SH-SY5Y (cell line): ENCODE measurements around the gene KLC1.

Experiments used
- GATA2 ChIP-seq: IDR thresholded peaks from 2 replicates; pipeline ENCODE4 v1.6.1; 2011; ENCODE audit warnings: mild to moderate bottlenecking, low read depth, low read length
- GATA3 ChIP-seq: IDR thresholded peaks from 2 replicates; pipeline ENCODE4 v1.6.1; 2011; ENCODE audit warnings: low read depth, mild to moderate bottlenecking, low read length, moderate library complexity

KLC1 gene

DNA sequence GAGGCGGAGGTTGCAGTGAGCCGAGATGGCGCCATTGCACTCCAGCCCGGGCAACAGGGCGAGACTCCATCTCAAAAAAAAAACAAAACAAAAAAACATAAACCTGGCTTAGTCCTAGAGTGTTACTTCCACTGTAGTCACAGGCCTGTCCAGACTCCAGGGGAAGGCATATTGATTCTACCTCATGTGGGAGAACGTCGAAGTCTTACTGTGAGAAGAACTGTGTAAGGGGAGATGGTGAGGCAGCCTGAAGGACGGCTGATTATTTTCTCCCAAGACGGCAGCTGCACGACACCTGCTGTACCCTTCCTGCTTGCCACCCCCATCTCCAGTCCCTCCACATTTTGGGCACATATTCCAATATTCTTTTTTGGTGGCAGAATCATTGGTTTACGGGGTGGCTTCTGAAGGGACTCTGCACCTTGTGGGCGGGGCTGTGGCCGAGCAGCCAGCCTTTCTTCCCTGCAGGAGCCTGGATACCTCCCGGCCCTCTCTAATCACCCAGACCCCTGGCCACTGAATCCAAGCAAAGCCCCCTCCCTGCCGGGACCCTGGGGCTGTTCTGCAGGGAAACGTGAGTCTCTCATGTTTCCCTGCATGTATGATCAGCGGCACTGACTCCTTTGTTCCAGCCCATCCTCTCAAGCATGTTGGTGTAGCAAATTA is 12.2 kb upstream of the KLC1 start:
- TF ChIP-seq GATA3 (no peak), GATA2 (no peak)

DNA sequence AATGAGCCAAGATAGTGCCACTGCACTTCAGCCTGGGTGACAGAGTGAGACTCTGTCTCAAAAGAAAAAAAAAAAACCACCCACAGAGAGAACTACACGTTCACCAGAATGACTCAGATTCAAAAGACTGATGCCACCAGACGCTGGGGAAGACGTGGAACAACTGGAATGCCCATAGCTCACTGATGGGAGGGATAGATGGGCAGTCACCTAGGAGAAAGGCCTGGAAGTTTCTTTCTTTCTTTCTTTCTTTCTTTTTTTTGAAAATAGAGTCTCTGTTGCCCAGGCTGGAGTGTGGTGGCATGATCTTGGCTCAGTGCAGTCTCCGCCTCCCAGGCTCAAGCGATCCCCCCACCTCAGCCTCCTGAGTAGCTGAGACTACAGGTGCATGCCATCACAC is 10.0 kb upstream of the KLC1 start:
- TF ChIP-seq GATA3 (no peak), GATA2 (no peak)

DNA sequence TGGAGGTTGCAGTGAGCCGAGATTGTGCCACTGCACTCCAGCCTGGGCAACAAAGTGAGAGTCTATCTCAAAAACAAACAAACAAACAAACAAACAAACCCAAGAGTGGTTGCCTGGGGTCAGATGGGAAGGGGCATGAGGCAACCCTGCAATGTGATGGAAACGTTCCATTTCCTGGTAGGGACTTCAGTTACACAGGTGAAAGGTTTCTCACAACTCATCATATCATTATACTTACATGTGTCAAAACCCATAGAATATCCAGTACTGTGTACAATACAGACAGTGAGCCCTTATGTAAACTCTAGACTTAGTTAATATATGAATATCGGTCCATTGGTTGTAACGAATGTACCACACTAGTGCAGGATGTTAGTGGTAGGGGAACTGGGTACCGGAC is 7.2 kb upstream of the KLC1 start:
- TF ChIP-seq GATA2 (no peak), GATA3 (no peak)

- no peak for TF ChIP-seq GATA3
- TF ChIP-seq GATA2: no peak
Observed at GRCh38 chr14:103623308-103623707, 5.7 kb upstream of the KLC1 start.

GRCh38 chr14:103623883-103624482 is 5.0 kb upstream of the KLC1 start:
- no peak for TF ChIP-seq GATA2
- TF ChIP-seq GATA3: no peak

DNA sequence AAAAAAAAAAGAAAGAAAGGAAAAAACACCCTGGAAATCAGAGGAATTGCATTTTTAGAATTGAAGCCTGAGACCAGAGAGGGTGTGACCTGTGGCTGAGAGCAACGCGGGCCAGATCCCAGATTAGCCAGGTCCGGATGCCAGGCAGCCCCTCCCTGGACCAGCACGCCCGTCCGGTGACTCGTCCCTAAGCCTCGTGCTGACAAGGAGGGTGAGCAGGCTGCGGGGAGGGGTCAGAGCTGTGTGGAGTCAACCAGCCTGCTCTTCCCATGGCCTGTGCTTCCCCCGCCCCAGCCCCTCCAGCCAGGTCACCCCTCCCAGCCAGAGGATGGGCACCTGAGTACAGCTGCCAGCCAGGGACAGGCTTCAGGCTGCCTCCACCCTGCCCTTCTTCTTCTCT is 4.2 kb upstream of the KLC1 start:
- TF ChIP-seq GATA2 (no peak), GATA3 (no peak)

DNA sequence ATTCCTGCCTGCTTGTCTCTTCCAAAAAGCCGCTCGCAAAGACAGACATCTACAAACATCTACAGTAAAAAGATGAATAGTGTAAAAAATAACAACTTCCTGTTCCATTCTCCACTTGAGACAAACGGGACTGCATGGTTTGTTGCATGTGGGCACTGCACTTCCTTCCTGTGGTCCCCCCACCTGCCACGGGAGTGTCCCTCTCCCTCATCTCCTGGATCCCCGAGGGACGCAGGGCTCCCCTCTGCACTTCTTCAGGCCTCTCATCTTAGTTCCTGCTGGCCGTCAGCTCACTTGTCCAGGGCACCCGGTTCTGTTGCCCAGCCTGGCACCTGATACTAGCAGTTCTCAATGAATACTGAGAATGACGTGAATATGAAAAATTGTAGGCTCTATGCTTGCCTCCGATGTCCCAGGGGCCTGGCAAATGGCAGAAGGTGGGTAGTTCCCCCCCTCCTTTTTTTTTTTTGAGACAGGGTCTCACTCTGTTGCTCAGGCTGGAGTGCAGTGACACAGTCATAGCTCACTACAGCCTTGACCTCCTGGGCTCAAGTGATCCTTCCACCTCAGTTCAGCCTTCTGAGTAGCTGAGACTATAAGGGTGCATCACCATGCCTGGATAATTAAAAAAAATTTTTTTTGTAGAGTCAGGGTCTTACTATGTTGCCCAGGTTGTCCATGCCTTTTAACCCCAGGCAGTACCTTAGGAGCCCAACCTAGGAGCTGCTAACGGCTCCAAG is 3.5 kb upstream of the KLC1 start:
- TF ChIP-seq GATA3 (no peak), GATA2 (no peak)

DNA sequence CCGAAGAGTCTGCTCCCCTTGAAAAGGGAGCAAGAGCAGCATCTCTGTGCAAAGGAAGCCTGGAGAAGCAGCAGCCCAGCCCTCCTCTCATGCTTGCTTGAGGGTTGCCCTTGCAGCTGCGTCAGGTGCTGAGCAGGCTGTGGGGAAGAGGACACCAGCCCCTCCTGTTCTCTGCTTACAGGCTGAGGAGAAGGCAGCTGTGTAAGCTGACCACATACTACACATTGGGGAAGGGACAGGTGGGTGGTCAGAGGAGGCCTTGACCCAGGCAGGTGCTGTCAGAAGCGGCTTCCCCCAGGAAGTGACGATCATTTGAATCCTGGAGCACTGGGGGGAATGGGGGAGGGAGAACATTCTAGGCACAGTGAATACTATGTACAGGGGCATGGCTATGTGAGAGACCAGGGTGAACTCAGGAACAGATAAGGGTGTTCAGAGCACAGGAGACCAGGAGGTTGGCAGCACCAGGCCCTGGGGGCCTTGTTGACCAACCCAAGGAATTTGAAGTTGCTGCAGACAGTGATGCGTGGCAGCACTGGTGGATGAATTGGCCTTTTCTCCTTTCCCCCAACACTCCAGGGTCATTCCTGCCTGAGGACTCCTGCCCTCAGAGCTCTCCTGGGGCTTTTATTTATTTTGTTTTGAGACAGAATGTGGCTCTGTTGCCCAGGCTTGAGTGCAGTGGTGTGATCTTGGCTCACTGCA is 2.7 kb upstream of the KLC1 start:
- TF ChIP-seq GATA3 (no peak), GATA2 (no peak)

- TF ChIP-seq GATA2 (peak; percentile 39; the same call in 1 of the 2 replicates), GATA3 (no peak)
Observed at GRCh38 chr14:103627073-103628025, 1.7 kb upstream of the KLC1 start.

DNA sequence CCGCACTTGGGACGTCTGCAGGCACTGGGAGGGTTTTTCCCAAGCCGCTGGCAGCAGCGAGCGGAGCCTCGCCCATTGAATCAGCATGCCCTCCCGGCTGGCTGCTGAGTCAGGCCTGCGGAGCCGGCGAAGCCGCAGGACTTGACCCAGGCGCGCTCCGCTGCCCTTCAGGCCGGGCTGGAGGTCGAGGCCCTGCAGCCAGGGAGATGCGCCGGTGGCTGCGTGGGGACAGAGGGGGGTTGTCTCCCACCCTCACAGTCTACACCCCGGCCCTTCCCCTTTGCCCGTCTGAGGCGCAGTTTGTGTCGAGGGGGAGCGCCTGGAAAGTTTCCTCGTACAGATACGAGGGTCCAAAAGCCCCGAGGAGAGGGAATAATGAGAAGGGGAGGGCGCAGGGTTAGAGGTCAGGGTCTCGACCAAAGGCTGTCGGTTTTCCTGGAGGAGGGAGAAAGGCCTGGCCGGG is 759 bp upstream of the KLC1 start:
- TF ChIP-seq GATA3 (no peak), GATA2 (no peak)

DNA sequence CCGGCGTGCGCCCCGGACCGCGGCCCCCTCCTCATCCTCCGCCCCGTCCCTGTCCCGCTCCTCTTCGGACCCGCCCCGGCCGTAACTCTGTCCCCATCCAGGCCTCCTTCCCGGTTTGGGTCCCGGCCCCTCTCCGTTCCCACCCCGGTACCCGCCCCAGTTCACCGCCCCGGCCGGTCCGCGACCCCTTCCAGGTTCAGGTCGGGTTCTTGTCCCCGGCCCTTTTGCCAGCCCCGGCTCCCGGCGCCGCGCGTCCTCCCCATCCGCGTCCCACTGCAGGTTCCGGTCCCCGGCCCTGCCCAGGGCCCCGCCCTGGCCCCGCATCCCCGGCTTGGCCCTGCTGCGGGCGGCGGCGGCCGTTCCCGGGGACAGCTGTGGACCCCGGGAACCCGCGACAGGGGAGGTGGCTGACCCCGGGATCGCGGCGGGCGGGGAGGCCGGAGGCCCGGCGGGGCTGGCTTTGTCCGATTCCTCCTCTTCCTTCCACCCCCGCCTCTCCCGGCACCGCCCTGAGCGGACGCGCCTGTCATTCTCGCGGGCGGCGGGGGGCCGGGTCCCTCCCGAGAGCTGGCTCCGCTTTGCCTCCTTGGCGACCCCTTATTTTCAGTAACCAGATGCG is 601 bp downstream of the KLC1 start:
- no peak for TF ChIP-seq GATA3

- TF ChIP-seq GATA3: no peak
- TF ChIP-seq GATA2: no peak
Observed at GRCh38 chr14:103630364-103631108, 1.5 kb downstream of the KLC1 start.

DNA sequence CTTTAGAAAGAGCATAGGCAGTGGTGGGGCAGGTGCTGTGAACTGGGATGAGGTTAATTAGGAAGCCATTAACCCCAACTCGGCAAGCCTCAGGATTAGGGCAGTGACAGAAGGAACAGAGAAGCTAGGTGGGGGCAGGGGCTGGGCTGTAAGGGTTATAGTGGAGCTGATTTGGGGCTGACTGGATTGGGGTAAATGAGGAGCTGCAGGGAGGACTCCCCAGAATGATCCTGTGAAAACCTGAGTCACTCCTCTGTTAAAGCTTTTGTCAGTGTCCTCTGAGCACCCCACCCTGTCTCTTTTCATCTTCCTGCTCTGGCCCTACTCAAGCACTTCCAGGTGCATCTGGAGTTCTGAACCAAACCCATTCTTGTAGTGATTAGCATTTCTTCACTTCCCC is 4.4 kb downstream of the KLC1 start:
- TF ChIP-seq GATA2 (no peak), GATA3 (no peak)
